Panc1 (cell line): ENCODE measurements around the gene TXNIP. TPM values are rescaled to one million over a fixed set of nuclear protein-coding genes. Genes with fewer than 3 reads are reported as not detected.

Experiments used
- ATAC-seq: fragments of 200-7000 bp; cut with Tn5 transposase; 2 replicates; pipeline ENCODE4 v1.9.1; 2020; ENCODE audit warnings: mild to moderate bottlenecking, moderate library complexity
- BruUV-seq: library from RNA; stranded (reverse); fragments of 400-500 nt; replicated peaks from 2 replicates; lab custom pipeline; 2021; lab: Mats Ljungman, UMichigan
- CTCF ChIA-PET: fragments of 300-600 bp; sonication (Branson Sonifier 250); formaldehyde crosslinking; loops from one replicate; lab custom pipeline; 2022; ENCODE audit warnings: antibody characterized with exemption; lab: Charles Lee
- POLR2A ChIA-PET: fragments of 300-600 bp; sonication (Branson Sonifier 250); formaldehyde crosslinking; loops from one replicate; lab custom pipeline; 2022; ENCODE audit warnings: antibody characterized with exemption; lab: Charles Lee
- DNase-seq: peaks from one replicate; pipeline ENCODE4 v3.0.0-alpha.2; 2010; ENCODE audit warnings: low read depth, low spot score
- H3K27ac ChIP-seq: 2 replicates; pipeline ENCODE4 v1.5.1; 2011; ENCODE audit warnings: mild to moderate bottlenecking, low read length, inconsistent platforms
- H3K27me3 ChIP-seq: fragments of 200-500 bp; sonication (Bioruptor generic); 2 replicates; pipeline ENCODE4 v1.6.0; 2014; ENCODE audit warnings: low read length, inconsistent platforms; ENCODE audit not compliant: control insufficient read depth, insufficient read depth
- H3K36me3 ChIP-seq: fragments of 200-500 bp; sonication (Bioruptor generic); 2 replicates; pipeline ENCODE4 v1.5.1; 2014; ENCODE audit warnings: inconsistent platforms, mild to moderate bottlenecking, low read length, moderate library complexity; ENCODE audit not compliant: control insufficient read depth, insufficient read depth
- H3K4me1 ChIP-seq: 2 replicates; pipeline ENCODE4 v1.5.1; 2011; ENCODE audit warnings: inconsistent platforms, mild to moderate bottlenecking, low read length, moderate library complexity; ENCODE audit not compliant: control insufficient read depth, insufficient read depth
- H3K4me3 ChIP-seq, 2 experiments: 2 replicates each; pipeline ENCODE4 v1.5.1; 2011 to 2012; ENCODE audit warnings: low read depth in 2 of 2, low read length in 2 of 2, mild to moderate bottlenecking in 2 of 2, inconsistent platforms in 1 of 2, moderate library complexity in 1 of 2
- H3K9me3 ChIP-seq: fragments of 200-500 bp; sonication (Bioruptor generic); 2 replicates; pipeline ENCODE4 v1.5.1; 2014; ENCODE audit warnings: low read depth, mild to moderate bottlenecking, inconsistent platforms, low read length, moderate library complexity; ENCODE audit not compliant: control insufficient read depth, insufficient read depth
- POLR2AphosphoS5 ChIP-seq: IDR thresholded peaks from 2 replicates; pipeline ENCODE4 v1.6.1; 2012; ENCODE audit warnings: mild to moderate bottlenecking, low read depth, low read length, moderate library complexity
- SIN3A ChIP-seq: IDR thresholded peaks from 2 replicates; pipeline ENCODE4 v1.6.1; 2012; ENCODE audit warnings: low read depth, mild to moderate bottlenecking, low read length, moderate library complexity, borderline replicate concordance; ENCODE audit not compliant: insufficient read depth
- TCF7L2 ChIP-seq: IDR thresholded peaks from 2 replicates; pipeline ENCODE4 v1.6.1; 2011; ENCODE audit warnings: mild to moderate bottlenecking, low read depth, low read length, inconsistent platforms
- in situ Hi-C: cut with HindIII; loops from 2 replicates; pipeline ENCODE4 v1.10.0; 2016; ENCODE audit warnings: low sequenced_read_pairs, low pct_unique_long_range_greater_than_20kb
- intact Hi-C: fragments of 100-400 bp; cut with micrococcal nuclease; formaldehyde crosslinking; loops from one replicate; pipeline ENCODE4 v1.10.0; 2022; ENCODE audit not compliant: unreplicated experiment
- total RNA-seq: library from RNA; stranded (reverse); gene quantifications from one replicate; pipeline ENCODE4 v1.2.1, GENCODE V29; 2021; ENCODE audit not compliant: unreplicated experiment
- TF ChIP-seq, protein P1 (sequence below), 2 experiments: IDR thresholded peaks; 2 replicates each; pipeline ENCODE4 v1.6.1; 2011 to 2012; ENCODE audit warnings: low read depth in 2 of 2, control low read depth in 1 of 2, low read length in 1 of 2, mild to moderate bottlenecking in 1 of 2, moderate library complexity in 1 of 2; ENCODE audit not compliant: insufficient read depth in 1 of 2
- TF ChIP-seq, protein P2 (sequence below): fragments of 450-650 bp; IDR thresholded peaks from 2 replicates; pipeline ENCODE4 v1.5.1; 2017; ENCODE audit warnings: mild to moderate bottlenecking

Gene TXNIP
- total RNA-seq, 1 experiment from 2014 or later = 15.2 TPM

DNA sequence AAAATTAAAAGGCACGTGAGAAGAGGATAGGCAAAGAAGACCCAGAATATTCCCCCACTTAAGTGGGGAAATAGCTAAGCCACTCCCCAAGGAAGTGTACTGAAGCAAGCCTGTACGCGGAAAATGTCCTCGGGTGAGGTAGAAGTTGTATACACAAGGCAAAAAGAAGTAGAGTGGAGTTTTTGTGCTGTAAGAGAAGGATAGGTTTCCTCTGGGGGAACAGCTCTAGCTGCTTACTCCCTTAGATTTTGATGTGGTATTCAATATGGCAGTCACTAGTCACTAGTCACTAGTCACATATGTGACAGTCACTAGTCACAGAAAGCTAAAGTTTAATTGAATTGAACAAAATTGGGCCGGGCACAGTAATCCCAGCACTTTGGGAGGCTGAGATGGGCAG is 7.6 kb downstream of the TXNIP start:
- DNase-seq = no peak
- H3K9me3 ChIP-seq = no peaks in the 10 kb centered on the region
- no peak for ATAC-seq
- in situ Hi-C loops = no loop called here
- H3K4me1 ChIP-seq = no peaks in the 10 kb centered on the region
- no peaks in the 10 kb centered on the region; the same call in 1 of the 2 replicates for H3K27me3 ChIP-seq
- no peak for TF ChIP-seq POLR2AphosphoS5
- CTCF ChIA-PET = no interaction called here
- POLR2A ChIA-PET = no interaction called here
- no TSS peak for BruUV-seq
- intact Hi-C loops = no loop called here
- peaks cover 2% of the 10 kb centered on the region; the same call in 1 of the 2 replicates for H3K36me3 ChIP-seq
- no peak overlapping the region for H3K27ac ChIP-seq
- no peak overlapping the region for H3K4me3 ChIP-seq

DNA sequence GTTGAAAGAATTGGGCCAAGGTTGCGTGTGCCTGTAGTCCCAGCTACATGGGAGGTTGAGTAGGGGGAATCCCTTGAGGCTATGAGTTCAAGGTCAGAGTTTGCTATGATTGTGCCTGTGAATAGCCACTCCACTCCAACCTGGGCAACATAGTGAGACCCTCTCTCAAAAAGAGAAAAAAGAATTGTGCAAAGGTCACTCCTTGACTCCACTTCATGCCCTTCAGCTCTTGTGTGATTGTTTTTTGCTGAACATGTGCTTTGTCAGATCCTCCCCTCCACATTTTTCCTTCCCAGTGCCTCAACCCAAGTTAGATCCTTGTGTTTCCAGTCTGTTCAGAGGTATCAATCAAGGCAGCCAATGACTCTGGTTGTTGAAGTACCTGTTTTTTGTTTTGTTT is 8.5 kb downstream of the TXNIP start:
- DNase-seq (no peak), ATAC-seq (no peak)
- H3K27ac ChIP-seq = no peak overlapping the region
- ChIA-PET POLR2A (no interaction called here), CTCF (no interaction called here)
- intact Hi-C loops = no loop called here
- H3K36me3 ChIP-seq = no peaks in the 10 kb centered on the region
- H3K4me1 ChIP-seq = no peaks in the 10 kb centered on the region
- no peaks in the 10 kb centered on the region for H3K27me3 ChIP-seq
- H3K9me3 ChIP-seq = no peaks in the 10 kb centered on the region
- H3K4me3 ChIP-seq = no peak overlapping the region
- no TSS peak for BruUV-seq
- in situ Hi-C loops = no loop called here
- TF ChIP-seq, protein P1, sequence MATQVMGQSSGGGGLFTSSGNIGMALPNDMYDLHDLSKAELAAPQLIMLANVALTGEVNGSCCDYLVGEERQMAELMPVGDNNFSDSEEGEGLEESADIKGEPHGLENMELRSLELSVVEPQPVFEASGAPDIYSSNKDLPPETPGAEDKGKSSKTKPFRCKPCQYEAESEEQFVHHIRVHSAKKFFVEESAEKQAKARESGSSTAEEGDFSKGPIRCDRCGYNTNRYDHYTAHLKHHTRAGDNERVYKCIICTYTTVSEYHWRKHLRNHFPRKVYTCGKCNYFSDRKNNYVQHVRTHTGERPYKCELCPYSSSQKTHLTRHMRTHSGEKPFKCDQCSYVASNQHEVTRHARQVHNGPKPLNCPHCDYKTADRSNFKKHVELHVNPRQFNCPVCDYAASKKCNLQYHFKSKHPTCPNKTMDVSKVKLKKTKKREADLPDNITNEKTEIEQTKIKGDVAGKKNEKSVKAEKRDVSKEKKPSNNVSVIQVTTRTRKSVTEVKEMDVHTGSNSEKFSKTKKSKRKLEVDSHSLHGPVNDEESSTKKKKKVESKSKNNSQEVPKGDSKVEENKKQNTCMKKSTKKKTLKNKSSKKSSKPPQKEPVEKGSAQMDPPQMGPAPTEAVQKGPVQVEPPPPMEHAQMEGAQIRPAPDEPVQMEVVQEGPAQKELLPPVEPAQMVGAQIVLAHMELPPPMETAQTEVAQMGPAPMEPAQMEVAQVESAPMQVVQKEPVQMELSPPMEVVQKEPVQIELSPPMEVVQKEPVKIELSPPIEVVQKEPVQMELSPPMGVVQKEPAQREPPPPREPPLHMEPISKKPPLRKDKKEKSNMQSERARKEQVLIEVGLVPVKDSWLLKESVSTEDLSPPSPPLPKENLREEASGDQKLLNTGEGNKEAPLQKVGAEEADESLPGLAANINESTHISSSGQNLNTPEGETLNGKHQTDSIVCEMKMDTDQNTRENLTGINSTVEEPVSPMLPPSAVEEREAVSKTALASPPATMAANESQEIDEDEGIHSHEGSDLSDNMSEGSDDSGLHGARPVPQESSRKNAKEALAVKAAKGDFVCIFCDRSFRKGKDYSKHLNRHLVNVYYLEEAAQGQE (IDR thresholded peaks at IDR 0.05; ENCODE audit: insufficient read depth in 1 of 2, low read depth in 2 of 2, low read length in 1 of 2) = no peak
- no peak for TF ChIP-seq POLR2AphosphoS5
- TF ChIP-seq SIN3A = no peak
- TF ChIP-seq, protein P2, sequence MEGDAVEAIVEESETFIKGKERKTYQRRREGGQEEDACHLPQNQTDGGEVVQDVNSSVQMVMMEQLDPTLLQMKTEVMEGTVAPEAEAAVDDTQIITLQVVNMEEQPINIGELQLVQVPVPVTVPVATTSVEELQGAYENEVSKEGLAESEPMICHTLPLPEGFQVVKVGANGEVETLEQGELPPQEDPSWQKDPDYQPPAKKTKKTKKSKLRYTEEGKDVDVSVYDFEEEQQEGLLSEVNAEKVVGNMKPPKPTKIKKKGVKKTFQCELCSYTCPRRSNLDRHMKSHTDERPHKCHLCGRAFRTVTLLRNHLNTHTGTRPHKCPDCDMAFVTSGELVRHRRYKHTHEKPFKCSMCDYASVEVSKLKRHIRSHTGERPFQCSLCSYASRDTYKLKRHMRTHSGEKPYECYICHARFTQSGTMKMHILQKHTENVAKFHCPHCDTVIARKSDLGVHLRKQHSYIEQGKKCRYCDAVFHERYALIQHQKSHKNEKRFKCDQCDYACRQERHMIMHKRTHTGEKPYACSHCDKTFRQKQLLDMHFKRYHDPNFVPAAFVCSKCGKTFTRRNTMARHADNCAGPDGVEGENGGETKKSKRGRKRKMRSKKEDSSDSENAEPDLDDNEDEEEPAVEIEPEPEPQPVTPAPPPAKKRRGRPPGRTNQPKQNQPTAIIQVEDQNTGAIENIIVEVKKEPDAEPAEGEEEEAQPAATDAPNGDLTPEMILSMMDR = no peak
- TF ChIP-seq TCF7L2 = no peak

DNA sequence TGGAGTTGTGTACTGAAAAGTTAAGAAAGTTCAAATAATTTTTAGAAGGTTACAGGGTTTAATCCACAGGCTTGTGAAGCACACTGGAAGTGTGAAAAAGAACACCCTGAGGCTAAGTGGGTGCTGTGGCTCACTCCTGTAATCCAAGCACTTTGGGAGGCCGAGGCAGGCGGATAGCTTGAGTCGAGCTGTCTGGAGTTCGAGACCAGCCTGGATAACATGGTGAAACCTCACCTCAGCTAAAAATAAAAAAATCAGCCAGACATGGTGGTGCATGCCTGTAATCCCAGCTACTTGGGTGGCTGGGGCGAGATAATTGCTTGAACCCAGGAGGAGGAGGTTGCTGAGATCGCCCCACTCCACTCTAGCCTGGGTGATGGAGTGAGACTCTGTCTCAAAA is 9.8 kb downstream of the TXNIP start:
- BruUV-seq = no TSS peak
- H3K9me3 ChIP-seq = no peaks in the 10 kb centered on the region
- in situ Hi-C loops = no loop called here
- no peak overlapping the region for H3K4me3 ChIP-seq
- H3K27me3 ChIP-seq = no peaks in the 10 kb centered on the region
- H3K36me3 ChIP-seq = no peaks in the 10 kb centered on the region
- H3K27ac ChIP-seq = no peak overlapping the region
- H3K4me1 ChIP-seq = no peaks in the 10 kb centered on the region
- POLR2A ChIA-PET = interaction anchor here (0.6 kb wide), 1 partner anchor 41 kb away, joined by 7 read pairs; no protein-coding TSS in a partner anchor
- intact Hi-C loops = no loop called here
- DNase-seq = no peak
- TF ChIP-seq POLR2AphosphoS5 = no peak
- no peak for ATAC-seq
- CTCF ChIA-PET = interaction anchor here (0.7 kb wide), 1 partner anchor 59 kb away, joined by 6 read pairs; no protein-coding TSS in a partner anchor
